Panc1 (cell line): Measurements from ENCODE around the gene CARNS1. TPM values are rescaled to one million over a fixed set of nuclear protein-coding genes. Genes with fewer than 3 reads are reported as not detected.
A peak's percentile ranks its signal among the peaks of the same experiment; 100 is the strongest.

ENCODE experiments used
- ATAC-seq: fragments of 200-7000 bp; cut with Tn5 transposase; 2 replicates; pipeline ENCODE4 v1.9.1; 2020; ENCODE audit warnings: mild to moderate bottlenecking, moderate library complexity
- BruUV-seq: library from RNA; stranded (reverse); fragments of 400-500 nt; replicated peaks from 2 replicates; lab custom pipeline; 2021; lab: Mats Ljungman, UMichigan
- CTCF ChIA-PET: fragments of 300-600 bp; sonication (Branson Sonifier 250); formaldehyde crosslinking; loops from one replicate; lab custom pipeline; 2022; ENCODE audit warnings: antibody characterized with exemption; lab: Charles Lee
- POLR2A ChIA-PET: fragments of 300-600 bp; sonication (Branson Sonifier 250); formaldehyde crosslinking; loops from one replicate; lab custom pipeline; 2022; ENCODE audit warnings: antibody characterized with exemption; lab: Charles Lee
- DNase-seq: peaks from one replicate; pipeline ENCODE4 v3.0.0-alpha.2; 2010; ENCODE audit warnings: low read depth, low spot score
- H3K27ac ChIP-seq: 2 replicates; pipeline ENCODE4 v1.5.1; 2011; ENCODE audit warnings: mild to moderate bottlenecking, low read length, inconsistent platforms
- H3K27me3 ChIP-seq: fragments of 200-500 bp; sonication (Bioruptor generic); 2 replicates; pipeline ENCODE4 v1.6.0; 2014; ENCODE audit warnings: low read length, inconsistent platforms; ENCODE audit not compliant: control insufficient read depth, insufficient read depth
- H3K36me3 ChIP-seq: fragments of 200-500 bp; sonication (Bioruptor generic); 2 replicates; pipeline ENCODE4 v1.5.1; 2014; ENCODE audit warnings: inconsistent platforms, mild to moderate bottlenecking, low read length, moderate library complexity; ENCODE audit not compliant: control insufficient read depth, insufficient read depth
- H3K4me1 ChIP-seq: 2 replicates; pipeline ENCODE4 v1.5.1; 2011; ENCODE audit warnings: inconsistent platforms, mild to moderate bottlenecking, low read length, moderate library complexity; ENCODE audit not compliant: control insufficient read depth, insufficient read depth
- H3K4me3 ChIP-seq, 2 experiments: 2 replicates each; pipeline ENCODE4 v1.5.1; 2011 to 2012; ENCODE audit warnings: low read depth in 2 of 2, low read length in 2 of 2, mild to moderate bottlenecking in 2 of 2, inconsistent platforms in 1 of 2, moderate library complexity in 1 of 2
- H3K9me3 ChIP-seq: fragments of 200-500 bp; sonication (Bioruptor generic); 2 replicates; pipeline ENCODE4 v1.5.1; 2014; ENCODE audit warnings: low read depth, mild to moderate bottlenecking, inconsistent platforms, low read length, moderate library complexity; ENCODE audit not compliant: control insufficient read depth, insufficient read depth
- CTCF ChIP-seq: fragments of 450-650 bp; IDR thresholded peaks from 2 replicates; pipeline ENCODE4 v1.5.1; 2017; ENCODE audit warnings: mild to moderate bottlenecking
- POLR2AphosphoS5 ChIP-seq: IDR thresholded peaks from 2 replicates; pipeline ENCODE4 v1.6.1; 2012; ENCODE audit warnings: mild to moderate bottlenecking, low read depth, low read length, moderate library complexity
- SIN3A ChIP-seq: IDR thresholded peaks from 2 replicates; pipeline ENCODE4 v1.6.1; 2012; ENCODE audit warnings: low read depth, mild to moderate bottlenecking, low read length, moderate library complexity, borderline replicate concordance; ENCODE audit not compliant: insufficient read depth
- TCF7L2 ChIP-seq: IDR thresholded peaks from 2 replicates; pipeline ENCODE4 v1.6.1; 2011; ENCODE audit warnings: mild to moderate bottlenecking, low read depth, low read length, inconsistent platforms
- in situ Hi-C: cut with HindIII; loops from 2 replicates; pipeline ENCODE4 v1.10.0; 2016; ENCODE audit warnings: low sequenced_read_pairs, low pct_unique_long_range_greater_than_20kb
- intact Hi-C: fragments of 100-400 bp; cut with micrococcal nuclease; formaldehyde crosslinking; loops from one replicate; pipeline ENCODE4 v1.10.0; 2022; ENCODE audit not compliant: unreplicated experiment
- total RNA-seq: library from RNA; stranded (reverse); gene quantifications from one replicate; pipeline ENCODE4 v1.2.1, GENCODE V29; 2021; ENCODE audit not compliant: unreplicated experiment
- TF ChIP-seq, protein P1 (sequence below), 2 experiments: IDR thresholded peaks; 2 replicates each; pipeline ENCODE4 v1.6.1; 2011 to 2012; ENCODE audit warnings: low read depth in 2 of 2, control low read depth in 1 of 2, low read length in 1 of 2, mild to moderate bottlenecking in 1 of 2, moderate library complexity in 1 of 2; ENCODE audit not compliant: insufficient read depth in 1 of 2

The CARNS1 gene
- total RNA-seq, 1 experiment from 2014 or later, result 1.0 TPM

DNA sequence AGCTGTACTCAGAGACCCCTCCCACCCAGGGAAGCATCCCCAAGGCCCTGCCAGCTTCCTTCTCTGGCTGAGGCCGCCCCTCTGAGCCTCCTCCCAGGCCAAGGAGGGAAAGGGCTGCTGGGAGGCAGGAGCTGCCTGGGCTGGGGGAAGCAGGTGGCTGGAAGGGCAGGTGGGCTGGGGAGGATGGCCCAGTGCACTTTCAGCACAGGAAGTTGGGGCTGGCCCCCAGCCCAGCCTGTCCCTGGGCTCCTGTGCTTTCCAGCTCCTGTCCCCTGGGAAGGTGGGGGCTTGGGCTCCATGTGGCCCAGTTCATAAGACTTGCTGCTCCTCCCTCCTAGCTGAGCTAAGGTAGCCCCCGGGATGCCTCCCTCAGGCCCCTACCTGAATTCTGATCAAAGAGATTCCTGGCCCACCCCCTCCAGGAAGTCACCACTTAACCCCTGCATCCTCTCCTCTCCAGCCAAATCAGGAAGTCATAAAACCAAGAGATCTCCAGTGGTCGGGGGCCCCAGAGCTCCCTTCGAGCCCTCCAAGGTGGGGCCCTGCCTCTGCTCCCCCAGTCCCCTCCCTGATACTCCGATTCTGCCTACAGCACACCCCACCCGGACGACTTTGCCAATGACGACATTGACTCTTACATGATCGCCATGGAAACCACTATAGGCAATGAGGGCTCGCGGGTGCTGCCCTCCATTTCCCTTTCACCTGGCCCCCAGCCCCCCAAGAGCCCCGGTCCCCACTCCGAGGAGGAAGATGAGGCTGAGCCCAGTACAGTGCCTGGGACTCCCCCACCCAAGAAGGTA is 18.7 kb upstream of the CARNS1 start:
- ATAC-seq, result no peak

DNA sequence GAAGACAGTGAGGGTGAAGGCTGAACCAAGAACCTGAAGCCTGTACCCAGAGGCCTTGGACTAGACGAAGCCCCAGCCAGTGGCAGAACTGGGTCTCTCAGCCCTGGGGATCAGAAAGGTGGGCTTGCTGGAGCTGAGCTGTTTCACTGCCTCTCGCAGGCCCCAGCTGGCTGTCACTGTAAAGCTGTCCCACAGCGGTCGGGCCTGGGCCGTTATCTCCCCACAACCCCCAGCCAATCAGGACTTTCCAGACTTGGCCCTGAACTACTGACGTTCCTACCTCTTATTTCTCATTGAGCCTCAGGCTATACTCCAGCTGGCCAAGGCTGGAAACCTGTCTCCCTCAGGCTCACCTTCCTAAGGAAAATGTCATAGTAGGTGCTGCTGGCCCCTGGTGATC is 17.9 kb upstream of the CARNS1 start:
- TF ChIP-seq SIN3A, result no peak
- TF ChIP-seq CTCF, result no peak
- no peak for TF ChIP-seq POLR2AphosphoS5
- TF ChIP-seq, protein P1, sequence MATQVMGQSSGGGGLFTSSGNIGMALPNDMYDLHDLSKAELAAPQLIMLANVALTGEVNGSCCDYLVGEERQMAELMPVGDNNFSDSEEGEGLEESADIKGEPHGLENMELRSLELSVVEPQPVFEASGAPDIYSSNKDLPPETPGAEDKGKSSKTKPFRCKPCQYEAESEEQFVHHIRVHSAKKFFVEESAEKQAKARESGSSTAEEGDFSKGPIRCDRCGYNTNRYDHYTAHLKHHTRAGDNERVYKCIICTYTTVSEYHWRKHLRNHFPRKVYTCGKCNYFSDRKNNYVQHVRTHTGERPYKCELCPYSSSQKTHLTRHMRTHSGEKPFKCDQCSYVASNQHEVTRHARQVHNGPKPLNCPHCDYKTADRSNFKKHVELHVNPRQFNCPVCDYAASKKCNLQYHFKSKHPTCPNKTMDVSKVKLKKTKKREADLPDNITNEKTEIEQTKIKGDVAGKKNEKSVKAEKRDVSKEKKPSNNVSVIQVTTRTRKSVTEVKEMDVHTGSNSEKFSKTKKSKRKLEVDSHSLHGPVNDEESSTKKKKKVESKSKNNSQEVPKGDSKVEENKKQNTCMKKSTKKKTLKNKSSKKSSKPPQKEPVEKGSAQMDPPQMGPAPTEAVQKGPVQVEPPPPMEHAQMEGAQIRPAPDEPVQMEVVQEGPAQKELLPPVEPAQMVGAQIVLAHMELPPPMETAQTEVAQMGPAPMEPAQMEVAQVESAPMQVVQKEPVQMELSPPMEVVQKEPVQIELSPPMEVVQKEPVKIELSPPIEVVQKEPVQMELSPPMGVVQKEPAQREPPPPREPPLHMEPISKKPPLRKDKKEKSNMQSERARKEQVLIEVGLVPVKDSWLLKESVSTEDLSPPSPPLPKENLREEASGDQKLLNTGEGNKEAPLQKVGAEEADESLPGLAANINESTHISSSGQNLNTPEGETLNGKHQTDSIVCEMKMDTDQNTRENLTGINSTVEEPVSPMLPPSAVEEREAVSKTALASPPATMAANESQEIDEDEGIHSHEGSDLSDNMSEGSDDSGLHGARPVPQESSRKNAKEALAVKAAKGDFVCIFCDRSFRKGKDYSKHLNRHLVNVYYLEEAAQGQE (IDR thresholded peaks at IDR 0.05; ENCODE audit: insufficient read depth in 1 of 2, low read depth in 2 of 2, low read length in 1 of 2), result no peak
- TF ChIP-seq TCF7L2, result no peak
- Histone ChIP-seq H3K36me3 (peaks cover 7% of the 10 kb centered on the region), H3K4me1 (peaks cover 41% of the 10 kb centered on the region), H3K27ac (0 out of 2 replicates have a peak overlapping the region, but pooled peaks have one; percentile 30), H3K4me3 (no peak overlapping the region), H3K27me3 (no peaks in the 10 kb centered on the region), H3K9me3 (no peaks in the 10 kb centered on the region)
- DNase-seq (no peak), ATAC-seq (no peak)
- ChIA-PET POLR2A (interaction anchor here (0.9 kb wide), 1 partner anchor 24 kb away, joined by 3 read pairs; no protein-coding TSS in a partner anchor), CTCF (no interaction called here)
- no TSS peak for BruUV-seq
- intact Hi-C loops, result no loop called here
- in situ Hi-C loops, result no loop called here

More for the DNA sequence above, 18.7 kb upstream of the CARNS1 start:
- Histone ChIP-seq H3K36me3 (peaks cover 7% of the 10 kb centered on the region), H3K9me3 (no peaks in the 10 kb centered on the region), H3K27ac (0 out of 2 replicates have a peak overlapping the region, but pooled peaks have one; percentile 7), H3K27me3 (no peaks in the 10 kb centered on the region), H3K4me3 (no peak overlapping the region), H3K4me1 (peaks cover 37% of the 10 kb centered on the region)
- in situ Hi-C loops (no loop called here), intact Hi-C loops (no loop called here)
- DNase-seq, result no peak
- ChIA-PET POLR2A (no interaction called here), CTCF (interaction anchor here (0.6 kb wide), 2 partner anchors 77 to 170 kb away, joined by 3 read pairs; no protein-coding TSS in a partner anchor)
- BruUV-seq, result no TSS peak
- TF ChIP-seq SIN3A, result no peak
- no peak for TF ChIP-seq CTCF
- no peak for TF ChIP-seq TCF7L2
- TF ChIP-seq, protein P1 (IDR thresholded peaks at IDR 0.05; ENCODE audit: insufficient read depth in 1 of 2, low read depth in 2 of 2, low read length in 1 of 2), result no peak
- no peak for TF ChIP-seq POLR2AphosphoS5
